Colonic mucosa (tissue), 4 donors: ENCODE results near the gene JOSD2. TPM values are rescaled to one million over a fixed set of nuclear protein-coding genes. Genes with fewer than 3 reads are reported as not detected.
"Not testable (repeated sequence)": the region's sequence is repeated elsewhere in the genome, so short reads cannot be mapped to it uniquely, and the experiment has no call there.

ENCODE experiments used
- DNase-seq: peaks from one replicate; pipeline ENCODE4 v3.0.0-alpha.2; 2020
- H3K27ac ChIP-seq: fragments of 200-600 bp; one replicate; pipeline ENCODE4 v1.8.0; 2021
- H3K27me3 ChIP-seq: fragments of 200-600 bp; one replicate; pipeline ENCODE4 v1.8.0; 2021
- H3K36me3 ChIP-seq: fragments of 200-600 bp; one replicate; pipeline ENCODE4 v1.8.0; 2021
- H3K4me1 ChIP-seq: fragments of 200-600 bp; one replicate; pipeline ENCODE4 v1.8.0; 2021; ENCODE audit warnings: mild to moderate bottlenecking
- H3K4me3 ChIP-seq: fragments of 200-600 bp; one replicate; pipeline ENCODE4 v1.8.0; 2021
- H3K9ac ChIP-seq, 2 donors: one replicate each; pipeline ENCODE4 v1.7.0; 2013; ENCODE audit warnings: control low read depth in 2 of 2, low read depth in 2 of 2, low read length in 2 of 2
- H3K9me3 ChIP-seq: fragments of 200-600 bp; one replicate; pipeline ENCODE4 v1.8.0; 2021
- intact Hi-C: fragments of 100-400 bp; cut with DNase I; formaldehyde crosslinking; loops from one replicate; pipeline ENCODE4 v1.14.1; 2022
- total RNA-seq, 2 donors: library from RNA; stranded (reverse); fragmentation: NEBNext Ultra II Directional in 1 of 2; extraction: Animal tissue kit (Norgen Biotek cat#: 25700) in 1 of 2; gene quantifications; one replicate each; pipeline ENCODE4 v1.2.1, GENCODE V29; 2021
- TF ChIP-seq, protein P1 (sequence below): fragments of 200-600 bp; IDR thresholded peaks from one replicate; pipeline ENCODE4 v1.8.0; 2022; ENCODE audit warnings: antibody characterized with exemption, mild to moderate bottlenecking
- donor health status: healthy.
- donor health status: DM: no; HTN: no; CAD: no.
- donor health status: DM: no; HTN: no; CAD: no.

The JOSD2 gene
- total RNA-seq, 2 donors from 2014 or later = 27.0 to 45.0 TPM

DNA sequence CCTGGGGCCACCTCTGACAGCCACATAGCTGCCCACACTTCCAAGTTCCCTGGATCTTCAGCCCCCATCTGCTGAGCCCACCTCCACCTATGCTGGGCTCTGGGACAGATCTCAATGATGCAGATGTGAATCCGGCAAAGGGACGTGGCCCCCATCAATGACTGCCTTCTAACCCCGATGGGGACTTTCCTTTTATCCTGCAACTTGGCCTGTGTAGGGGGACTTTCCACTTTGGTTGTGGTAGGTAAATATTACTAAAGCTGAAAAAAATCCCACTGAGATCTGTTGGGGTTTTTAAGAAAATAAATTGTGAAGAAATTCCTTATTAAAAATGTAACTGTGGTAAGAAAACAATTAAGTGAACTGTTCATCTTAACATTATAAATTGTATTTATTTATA is 23.5 kb upstream of the JOSD2 start:
- TF ChIP-seq, protein P1, sequence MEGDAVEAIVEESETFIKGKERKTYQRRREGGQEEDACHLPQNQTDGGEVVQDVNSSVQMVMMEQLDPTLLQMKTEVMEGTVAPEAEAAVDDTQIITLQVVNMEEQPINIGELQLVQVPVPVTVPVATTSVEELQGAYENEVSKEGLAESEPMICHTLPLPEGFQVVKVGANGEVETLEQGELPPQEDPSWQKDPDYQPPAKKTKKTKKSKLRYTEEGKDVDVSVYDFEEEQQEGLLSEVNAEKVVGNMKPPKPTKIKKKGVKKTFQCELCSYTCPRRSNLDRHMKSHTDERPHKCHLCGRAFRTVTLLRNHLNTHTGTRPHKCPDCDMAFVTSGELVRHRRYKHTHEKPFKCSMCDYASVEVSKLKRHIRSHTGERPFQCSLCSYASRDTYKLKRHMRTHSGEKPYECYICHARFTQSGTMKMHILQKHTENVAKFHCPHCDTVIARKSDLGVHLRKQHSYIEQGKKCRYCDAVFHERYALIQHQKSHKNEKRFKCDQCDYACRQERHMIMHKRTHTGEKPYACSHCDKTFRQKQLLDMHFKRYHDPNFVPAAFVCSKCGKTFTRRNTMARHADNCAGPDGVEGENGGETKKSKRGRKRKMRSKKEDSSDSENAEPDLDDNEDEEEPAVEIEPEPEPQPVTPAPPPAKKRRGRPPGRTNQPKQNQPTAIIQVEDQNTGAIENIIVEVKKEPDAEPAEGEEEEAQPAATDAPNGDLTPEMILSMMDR = no peak
- intact Hi-C loops = no loop called here
- no peak for DNase-seq
- Histone ChIP-seq H3K36me3 (no peaks in the 10 kb centered on the region), H3K9me3 (no peaks in the 10 kb centered on the region), H3K9ac (no peak overlapping the region), H3K27me3 (no peaks in the 10 kb centered on the region), H3K27ac (no peak overlapping the region), H3K4me3 (no peak overlapping the region), H3K4me1 (no peaks in the 10 kb centered on the region)

DNA sequence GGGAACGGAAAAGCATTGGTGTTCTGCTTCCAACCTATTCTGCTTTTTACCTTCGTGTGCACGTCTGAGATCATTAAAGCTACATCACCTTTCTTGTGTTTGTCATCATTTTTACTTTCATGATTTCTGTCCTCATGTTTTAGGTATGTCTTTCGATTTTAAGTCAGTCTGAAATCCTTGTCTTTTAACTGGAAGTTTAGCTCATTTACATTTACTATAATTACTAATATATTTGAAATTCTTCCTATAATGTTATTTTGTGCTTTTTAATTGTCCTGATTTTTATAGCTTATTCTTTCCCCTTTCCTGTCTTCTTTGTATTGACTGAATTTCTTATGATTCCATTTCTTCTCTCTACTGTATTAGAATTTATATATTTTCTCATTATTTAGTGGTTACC is 22.0 kb upstream of the JOSD2 start:
- Histone ChIP-seq H3K27me3 (no peaks in the 10 kb centered on the region), H3K4me1 (no peaks in the 10 kb centered on the region), H3K9me3 (no peaks in the 10 kb centered on the region), H3K9ac (no peak overlapping the region), H3K36me3 (no peaks in the 10 kb centered on the region), H3K4me3 (no peak overlapping the region), H3K27ac (no peak overlapping the region)
- DNase-seq = no peak
- TF ChIP-seq, protein P1 = no peak
- intact Hi-C loops = no loop called here

DNA sequence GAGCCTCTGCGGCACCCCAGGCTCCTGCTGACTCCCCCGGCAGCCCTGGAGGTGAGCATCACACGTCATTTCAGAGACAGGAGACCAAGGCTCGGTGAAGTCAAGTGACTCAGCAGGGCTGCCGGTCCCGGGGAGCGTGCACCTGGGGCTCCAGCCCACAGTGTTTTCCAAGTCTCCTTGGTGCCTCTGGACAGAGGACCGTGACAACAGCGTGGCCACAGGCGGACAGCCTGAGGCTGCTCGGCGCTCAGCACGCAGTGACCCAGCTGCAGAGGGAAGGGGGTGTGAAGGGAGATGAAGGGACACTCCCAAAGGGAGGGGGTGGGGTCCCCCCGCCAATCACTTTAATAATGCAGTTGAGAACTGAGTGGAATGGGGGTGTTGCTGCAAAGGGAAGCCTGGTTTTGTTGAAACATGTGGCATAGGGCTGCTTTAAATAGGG is 20.2 kb upstream of the JOSD2 start:
- no peaks in the 10 kb centered on the region for H3K9me3 ChIP-seq
- H3K9ac ChIP-seq = no peak overlapping the region
- no peak overlapping the region for H3K4me3 ChIP-seq
- no peak overlapping the region for H3K27ac ChIP-seq
- TF ChIP-seq, protein P1 = no peak
- DNase-seq = no peak
- intact Hi-C loops = no loop called here
- no peaks in the 10 kb centered on the region for H3K27me3 ChIP-seq
- H3K36me3 ChIP-seq = no peaks in the 10 kb centered on the region
- H3K4me1 ChIP-seq = no peaks in the 10 kb centered on the region

DNA sequence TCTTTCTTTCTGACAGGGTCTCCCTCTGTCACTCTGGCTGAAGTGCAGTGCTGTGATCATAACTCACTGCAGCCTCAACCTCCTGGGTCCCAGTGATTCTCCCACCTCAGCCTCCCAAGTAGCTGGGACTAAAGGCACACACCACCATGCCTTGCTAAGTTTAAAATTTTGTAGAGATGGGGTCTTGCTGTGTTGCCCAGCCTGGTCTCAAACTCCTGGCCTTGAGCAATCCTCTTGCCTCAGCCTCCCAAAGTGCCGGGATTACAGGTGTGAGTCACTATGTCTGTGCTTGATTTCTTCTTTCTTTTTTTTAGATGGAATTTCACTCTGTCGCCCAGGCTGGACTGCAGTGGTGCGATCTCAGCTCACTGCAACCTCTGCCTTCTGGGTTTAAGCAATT is 17.1 kb upstream of the JOSD2 start:
- H3K9me3 ChIP-seq, H3K4me1 ChIP-seq, H3K27me3 ChIP-seq, H3K9ac ChIP-seq, DNase-seq, H3K27ac ChIP-seq, H3K4me3 ChIP-seq, H3K36me3 ChIP-seq, intact Hi-C loops: not testable (repeated sequence)

DNA sequence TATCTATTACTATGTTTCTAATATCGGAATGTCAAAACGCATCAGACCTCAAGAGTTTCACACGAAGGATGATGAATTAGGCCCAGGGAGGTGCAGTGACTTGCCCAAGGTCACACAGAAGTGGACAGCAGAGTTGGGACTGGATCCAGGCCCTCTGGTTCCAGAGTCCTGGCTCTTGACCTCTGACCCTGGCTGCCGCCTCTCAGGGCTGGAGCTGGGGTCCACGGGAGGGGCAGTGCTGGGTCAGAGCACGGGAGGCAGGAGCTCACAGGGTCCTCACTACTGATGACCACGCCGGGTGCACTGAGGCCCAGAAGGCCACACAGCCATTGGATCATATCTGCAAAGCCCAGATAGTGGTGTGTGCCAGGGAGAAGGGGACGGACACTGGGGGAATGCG is 11.9 kb upstream of the JOSD2 start:
- intact Hi-C loops = no loop called here
- TF ChIP-seq, protein P1 = no peak
- Histone ChIP-seq H3K4me1 (no peaks in the 10 kb centered on the region), H3K9ac (no peak overlapping the region), H3K4me3 (no peak overlapping the region), H3K36me3 (no peaks in the 10 kb centered on the region), H3K27me3 (no peaks in the 10 kb centered on the region), H3K27ac (no peak overlapping the region), H3K9me3 (no peaks in the 10 kb centered on the region)
- no peak for DNase-seq

DNA sequence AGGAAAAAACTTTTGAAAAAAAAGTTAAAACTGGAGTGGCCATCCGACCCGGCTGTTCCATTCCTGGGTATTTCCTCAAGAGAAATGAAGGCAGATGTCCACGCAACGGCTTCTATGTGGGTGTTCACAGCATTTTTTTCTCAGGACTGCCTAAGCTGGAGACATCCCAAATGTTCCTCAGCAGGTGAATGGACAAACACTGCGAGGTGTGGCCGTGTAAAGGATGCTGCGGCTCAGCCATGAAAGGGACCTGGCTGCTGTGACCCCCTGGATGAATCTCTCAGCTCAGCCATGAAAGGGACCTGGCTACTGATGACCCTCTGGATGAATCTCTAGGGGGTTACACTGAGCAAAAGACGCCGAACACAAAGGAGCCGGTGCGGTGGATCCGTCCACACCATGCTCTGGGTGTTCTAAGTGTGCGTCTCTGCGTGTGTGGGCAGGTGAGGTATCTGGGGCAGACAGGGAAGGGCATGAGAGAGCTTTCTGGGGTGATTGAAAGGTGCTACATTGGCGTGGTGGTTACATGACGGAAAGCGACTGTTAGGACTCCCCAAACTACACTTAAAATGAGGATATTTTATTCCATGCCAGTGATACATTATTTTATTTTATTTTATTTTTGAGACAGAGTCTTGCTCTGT is 10.0 kb upstream of the JOSD2 start:
- H3K9ac ChIP-seq = no peak overlapping the region
- no peak overlapping the region for H3K27ac ChIP-seq
- H3K36me3 ChIP-seq = no peaks in the 10 kb centered on the region
- DNase-seq = no peak
- no peaks in the 10 kb centered on the region for H3K4me1 ChIP-seq
- no peaks in the 10 kb centered on the region for H3K9me3 ChIP-seq
- intact Hi-C loops = no loop called here
- no peaks in the 10 kb centered on the region for H3K27me3 ChIP-seq
- TF ChIP-seq, protein P1 = no peak
- H3K4me3 ChIP-seq = no peak overlapping the region
